Measurements from ENCODE around the gene SLC17A7. TPM values are rescaled to one million over a fixed set of nuclear protein-coding genes. Genes with fewer than 3 reads are reported as not detected.
A peak's percentile ranks its signal among the peaks of the same experiment; 100 is the strongest.

The SLC17A7 gene
- total RNA-seq, 1 experiment from 2014 or later = 1.8 TPM

DNA sequence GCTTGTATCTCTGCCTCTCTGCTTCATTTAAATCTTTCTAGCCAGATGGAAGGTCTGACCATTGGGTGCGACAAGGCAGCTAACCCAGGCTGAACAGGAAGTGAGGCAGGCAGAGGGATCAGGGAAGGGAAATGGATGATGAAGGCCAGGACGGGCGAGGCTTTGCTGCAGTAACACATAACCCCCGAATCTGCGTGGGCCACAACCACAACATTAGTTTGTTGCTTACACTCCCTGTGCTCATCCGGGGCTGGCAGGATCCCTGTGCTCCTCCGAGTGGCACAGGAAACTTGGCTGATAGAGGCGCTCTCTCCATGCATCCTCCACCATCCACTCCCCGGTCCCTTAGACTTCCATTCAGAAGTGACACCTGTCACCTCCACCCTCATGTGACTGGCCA, 31.6 kb upstream of the SLC17A7 start:
- Histone ChIP-seq H3K27ac (ENCODE audit: low read depth, low read length) (no peak overlapping the region), H3K36me3 (ENCODE audit: control insufficient read depth in 1 of 2, insufficient read depth in 2 of 2, low read length in 2 of 2) (no peaks in the 10 kb centered on the region; a peak in 1 of 4 replicates)
- RAD21 ChIA-PET (ENCODE audit: low non-redundant PET in 1 of 2, low total read pairs in 2 of 2, uncharacterized antibody in 2 of 2, unreplicated experiment in 2 of 2) = no interaction called here

DNA sequence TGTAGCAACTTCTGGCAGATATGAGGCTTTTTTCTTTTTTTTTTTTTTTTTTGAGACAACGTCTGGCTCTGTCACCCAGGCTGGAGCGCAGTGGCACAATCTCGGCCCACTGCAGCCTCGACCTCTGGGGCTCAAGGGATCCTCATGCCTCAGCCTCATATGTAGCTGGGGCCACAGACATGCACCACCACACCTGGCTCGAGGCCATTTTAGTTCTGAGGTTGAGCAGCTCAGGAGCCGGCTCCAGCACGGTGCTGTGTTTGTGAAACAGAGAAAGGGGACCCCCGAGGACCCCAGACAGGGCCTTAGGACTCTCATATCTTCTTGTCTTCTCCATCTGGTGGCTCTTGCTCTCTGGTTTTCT, 29.3 kb upstream of the SLC17A7 start:
- no peaks in the 10 kb centered on the region for H3K9me2 ChIP-seq (ENCODE audit: insufficient read depth)
- H3K4me3 ChIP-seq (replicated peaks in 1 of 2; ENCODE audit: low read depth in 1 of 2, low read length in 2 of 2) = no peak overlapping the region
- DNase-seq (ENCODE audit: low read depth, low spot score) (no peak), ATAC-seq (no peak)
- no peaks in the 10 kb centered on the region; a peak in 1 of 4 replicates for H3K36me3 ChIP-seq (ENCODE audit: control insufficient read depth in 1 of 2, insufficient read depth in 2 of 2, low read length in 2 of 2)
- ChIA-PET CTCF (no interaction called here), RAD21 (ENCODE audit: low non-redundant PET in 1 of 2, low total read pairs in 2 of 2, uncharacterized antibody in 2 of 2, unreplicated experiment in 2 of 2) (no interaction called here), POLR2A (no interaction called here)
- H3K9me3 ChIP-seq (ENCODE audit: control insufficient read depth in 1 of 2, insufficient read depth in 1 of 2, low read depth in 1 of 2, low read length in 2 of 2) = no peaks in the 10 kb centered on the region
- no peak overlapping the region for H3K4me2 ChIP-seq (ENCODE audit: low read length)
- no peak for TF ChIP-seq TCF7L2 (IDR thresholded peaks at IDR 0.05; ENCODE audit: borderline replicate concordance, extremely low read depth, insufficient read depth, insufficient read length)
- TF ChIP-seq, protein P1, sequence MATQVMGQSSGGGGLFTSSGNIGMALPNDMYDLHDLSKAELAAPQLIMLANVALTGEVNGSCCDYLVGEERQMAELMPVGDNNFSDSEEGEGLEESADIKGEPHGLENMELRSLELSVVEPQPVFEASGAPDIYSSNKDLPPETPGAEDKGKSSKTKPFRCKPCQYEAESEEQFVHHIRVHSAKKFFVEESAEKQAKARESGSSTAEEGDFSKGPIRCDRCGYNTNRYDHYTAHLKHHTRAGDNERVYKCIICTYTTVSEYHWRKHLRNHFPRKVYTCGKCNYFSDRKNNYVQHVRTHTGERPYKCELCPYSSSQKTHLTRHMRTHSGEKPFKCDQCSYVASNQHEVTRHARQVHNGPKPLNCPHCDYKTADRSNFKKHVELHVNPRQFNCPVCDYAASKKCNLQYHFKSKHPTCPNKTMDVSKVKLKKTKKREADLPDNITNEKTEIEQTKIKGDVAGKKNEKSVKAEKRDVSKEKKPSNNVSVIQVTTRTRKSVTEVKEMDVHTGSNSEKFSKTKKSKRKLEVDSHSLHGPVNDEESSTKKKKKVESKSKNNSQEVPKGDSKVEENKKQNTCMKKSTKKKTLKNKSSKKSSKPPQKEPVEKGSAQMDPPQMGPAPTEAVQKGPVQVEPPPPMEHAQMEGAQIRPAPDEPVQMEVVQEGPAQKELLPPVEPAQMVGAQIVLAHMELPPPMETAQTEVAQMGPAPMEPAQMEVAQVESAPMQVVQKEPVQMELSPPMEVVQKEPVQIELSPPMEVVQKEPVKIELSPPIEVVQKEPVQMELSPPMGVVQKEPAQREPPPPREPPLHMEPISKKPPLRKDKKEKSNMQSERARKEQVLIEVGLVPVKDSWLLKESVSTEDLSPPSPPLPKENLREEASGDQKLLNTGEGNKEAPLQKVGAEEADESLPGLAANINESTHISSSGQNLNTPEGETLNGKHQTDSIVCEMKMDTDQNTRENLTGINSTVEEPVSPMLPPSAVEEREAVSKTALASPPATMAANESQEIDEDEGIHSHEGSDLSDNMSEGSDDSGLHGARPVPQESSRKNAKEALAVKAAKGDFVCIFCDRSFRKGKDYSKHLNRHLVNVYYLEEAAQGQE (IDR thresholded peaks at IDR 0.05; ENCODE audit: low read depth) = no peak
- no peak for TF ChIP-seq FOSL1 (IDR thresholded peaks at IDR 0.05; ENCODE audit: low read depth)
- TF ChIP-seq RAD21 (IDR thresholded peaks at IDR 0.05; ENCODE audit: low read depth) = no peak
- TF ChIP-seq POLR2A (IDR thresholded peaks at IDR 0.05; ENCODE audit: borderline replicate concordance, extremely low read depth, insufficient read depth, insufficient read length) = no peak
- TF ChIP-seq SIN3A (IDR thresholded peaks at IDR 0.05; ENCODE audit: low read depth) = no peak
- no peak for TF ChIP-seq CEBPB (IDR thresholded peaks at IDR 0.05; ENCODE audit: low read depth)
- TF ChIP-seq CBX3 (IDR thresholded peaks at IDR 0.05; ENCODE audit: low read depth) = no peak
- TF ChIP-seq EZH2 (IDR thresholded peaks at IDR 0.05) = no peak
- TF ChIP-seq, protein P2, sequence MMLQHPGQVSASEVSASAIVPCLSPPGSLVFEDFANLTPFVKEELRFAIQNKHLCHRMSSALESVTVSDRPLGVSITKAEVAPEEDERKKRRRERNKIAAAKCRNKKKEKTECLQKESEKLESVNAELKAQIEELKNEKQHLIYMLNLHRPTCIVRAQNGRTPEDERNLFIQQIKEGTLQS (IDR thresholded peaks at IDR 0.05) = no peak
- no peak for TF ChIP-seq JUND (IDR thresholded peaks at IDR 0.05)
- TF ChIP-seq ZNF274 (IDR thresholded peaks at IDR 0.05; ENCODE audit: low read depth, low read length) = no peak
- TF ChIP-seq EGR1 (IDR thresholded peaks at IDR 0.05; ENCODE audit: low read depth) = no peak
- BruUV-seq (replicated peaks) = no TSS peak
- intact Hi-C loops (cut with micrococcal nuclease) = no loop called here
- no peaks in the 10 kb centered on the region for H3K79me2 ChIP-seq (ENCODE audit: insufficient read depth, low read length)
- peaks cover 28 to 47% of the 10 kb centered on the region in 2 experiments for H3K4me1 ChIP-seq (ENCODE audit: control insufficient read depth in 1 of 2, insufficient read depth in 2 of 2, low read length in 2 of 2)
- H4K20me1 ChIP-seq (ENCODE audit: insufficient read depth) = no peaks in the 10 kb centered on the region
- H2AFZ ChIP-seq (ENCODE audit: low read depth, low read length, poor library complexity, severe bottlenecking) = no peak overlapping the region
- H3K27ac ChIP-seq (ENCODE audit: low read depth, low read length) = no peak overlapping the region
- H3K27me3 ChIP-seq (ENCODE audit: insufficient read depth, low read length) = no peaks in the 10 kb centered on the region
- H3K9ac ChIP-seq (ENCODE audit: low read length) = no peak overlapping the region

More for the DNA sequence above, 31.6 kb upstream of the SLC17A7 start:
- Histone ChIP-seq H3K4me1 (ENCODE audit: control insufficient read depth in 1 of 2, insufficient read depth in 2 of 2, low read length in 2 of 2) (peaks cover 35 to 60% of the 10 kb centered on the region in 2 experiments), H3K9me2 (ENCODE audit: insufficient read depth) (no peaks in the 10 kb centered on the region), H3K9me3 (ENCODE audit: control insufficient read depth in 1 of 2, insufficient read depth in 1 of 2, low read depth in 1 of 2, low read length in 2 of 2) (no peaks in the 10 kb centered on the region), H3K27me3 (ENCODE audit: insufficient read depth, low read length) (no peaks in the 10 kb centered on the region), H3K9ac (ENCODE audit: low read length) (no peak overlapping the region), H3K4me3 (replicated peaks in 1 of 2; ENCODE audit: low read depth in 1 of 2, low read length in 2 of 2) (no peak overlapping the region), H2AFZ (ENCODE audit: low read depth, low read length, poor library complexity, severe bottlenecking) (no peak overlapping the region), H4K20me1 (ENCODE audit: insufficient read depth) (no peaks in the 10 kb centered on the region), H3K79me2 (ENCODE audit: insufficient read depth, low read length) (no peaks in the 10 kb centered on the region), H3K4me2 (ENCODE audit: low read length) (peak overlapping the region; percentile 48; the same call in 1 of the 2 replicates)
- intact Hi-C loops (cut with micrococcal nuclease) = no loop called here
- no TSS peak for BruUV-seq (replicated peaks)
- no peak for TF ChIP-seq TCF7L2 (IDR thresholded peaks at IDR 0.05; ENCODE audit: borderline replicate concordance, extremely low read depth, insufficient read depth, insufficient read length)
- POLR2A ChIA-PET = interaction anchor here (0.9 to 1.6 kb wide), 2 partner anchors 20 kb away, joined by 3 to 4 read pairs; partner anchors contain the start of gene ALDH16A1
- CTCF ChIA-PET = interaction anchor here (1.0 to 2.1 kb wide), 6 partner anchors 20 to 120 kb away, joined by 3 to 11 read pairs (median 5); partner anchors contain the start of genes ALDH16A1 and RPS11
- ATAC-seq (no peak), DNase-seq (ENCODE audit: low read depth, low spot score) (no peak)
